ENCODE results near the gene AP4S1.
A peak's percentile ranks its signal among the peaks of the same experiment; 100 is the strongest.
"Not testable (repeated sequence)": the region's sequence is repeated elsewhere in the genome, so short reads cannot be mapped to it uniquely, and the experiment has no call there.

AP4S1 gene, protein sequence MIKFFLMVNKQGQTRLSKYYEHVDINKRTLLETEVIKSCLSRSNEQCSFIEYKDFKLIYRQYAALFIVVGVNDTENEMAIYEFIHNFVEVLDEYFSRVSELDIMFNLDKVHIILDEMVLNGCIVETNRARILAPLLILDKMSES

DNA sequence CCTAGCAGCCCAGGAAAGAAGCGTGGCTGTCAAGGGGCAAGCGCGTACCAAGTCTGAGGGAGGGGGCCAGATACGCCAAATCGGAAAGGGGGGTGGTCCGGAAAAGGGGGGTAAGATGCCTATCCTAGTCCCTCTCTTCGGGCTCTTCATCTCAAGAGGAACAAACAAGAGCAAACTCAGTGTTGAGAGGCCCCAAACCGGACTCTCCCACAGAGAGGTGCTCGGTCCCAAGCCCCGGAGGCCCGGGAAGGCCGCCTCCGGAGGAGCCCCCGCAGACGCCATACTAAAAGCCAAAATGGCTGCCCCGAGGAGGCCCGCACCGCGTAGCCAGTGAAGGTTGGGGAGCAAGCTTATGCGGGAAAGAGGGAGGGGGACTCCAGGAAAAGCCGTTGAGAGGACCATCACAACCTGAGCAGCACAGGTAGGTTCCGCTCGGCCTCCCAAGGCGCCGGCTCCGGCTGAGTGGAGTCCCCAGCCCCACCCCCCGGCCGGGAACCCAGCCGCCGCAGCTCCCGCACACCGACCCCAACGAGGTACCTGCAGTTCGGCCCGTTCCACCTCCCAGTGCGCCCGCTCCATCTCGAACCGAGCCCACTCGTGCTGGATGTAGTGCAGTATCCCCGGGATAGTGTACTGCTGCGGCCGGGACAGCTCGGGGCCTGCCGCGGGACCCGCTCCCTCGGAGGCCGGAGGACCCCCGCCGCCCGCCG, at the start of gene AP4S1:
Gene AP4S1 (plus strand): TSS at position 283 of the 710 bp plus-strand sequence. CDS start 40,548 bp downstream, outside the sequence.
- H3K4me3 ChIP-seq (ENCODE audit: low read length), result peak within 1 kb of the TSS; percentile 94
- TF ChIP-seq ZNF274 (IDR thresholded peaks at IDR 0.05; ENCODE audit: low read depth, low read length), result no peak

DNA sequence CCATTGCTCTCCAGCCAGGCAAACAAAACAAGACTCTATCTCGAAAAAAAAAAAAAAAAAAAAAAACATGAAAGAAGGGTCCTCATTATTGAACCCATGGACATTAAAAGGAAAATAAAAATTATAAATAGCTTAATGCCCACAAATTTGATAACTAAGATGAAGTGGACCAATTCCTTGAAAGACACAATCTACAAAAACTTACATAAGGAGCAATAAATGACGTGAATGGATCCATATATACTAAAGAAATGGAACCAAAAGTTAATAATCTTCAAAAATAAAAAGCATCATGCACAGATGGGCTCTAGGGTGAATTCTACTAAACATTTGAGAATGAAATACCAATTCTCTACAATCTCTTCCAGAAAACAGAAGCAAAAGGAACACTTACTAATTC, 47.7 kb upstream of the AP4S1 start:
- TF ChIP-seq ZNF274 (IDR thresholded peaks at IDR 0.05; ENCODE audit: low read depth, low read length), result no peak
- H3K4me3 ChIP-seq (ENCODE audit: low read length), result no peak overlapping the region

DNA sequence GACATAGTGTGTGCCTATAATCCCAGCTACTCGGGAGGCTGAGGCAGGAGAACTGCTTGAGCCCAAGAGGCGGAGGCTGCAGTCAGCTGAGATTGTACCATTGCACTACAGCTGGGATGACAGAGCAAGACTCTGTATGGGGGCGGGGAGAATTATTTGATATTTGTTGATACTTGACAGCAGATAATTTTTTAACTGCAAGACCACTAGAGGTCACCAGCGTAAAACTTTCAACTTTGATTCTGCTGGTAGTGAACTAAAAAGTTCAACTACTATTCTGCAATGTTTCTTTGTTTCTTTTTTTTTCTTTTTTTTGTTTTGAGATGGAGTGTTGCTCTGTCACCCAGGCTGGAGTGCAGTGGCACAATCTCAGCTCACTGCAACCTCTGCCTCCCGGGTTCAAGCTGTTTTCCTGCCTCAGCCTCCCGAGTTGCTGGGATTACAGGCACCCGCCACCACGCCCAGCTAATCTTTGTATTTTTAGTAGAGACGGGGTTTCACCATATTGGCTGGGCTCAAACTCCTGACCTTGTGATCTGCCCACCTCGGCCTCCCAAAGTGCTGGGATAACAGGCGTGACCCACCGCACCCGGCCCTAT, 45.2 kb upstream of the AP4S1 start:
- H3K4me3 ChIP-seq (ENCODE audit: low read length), result not testable (repeated sequence)

DNA sequence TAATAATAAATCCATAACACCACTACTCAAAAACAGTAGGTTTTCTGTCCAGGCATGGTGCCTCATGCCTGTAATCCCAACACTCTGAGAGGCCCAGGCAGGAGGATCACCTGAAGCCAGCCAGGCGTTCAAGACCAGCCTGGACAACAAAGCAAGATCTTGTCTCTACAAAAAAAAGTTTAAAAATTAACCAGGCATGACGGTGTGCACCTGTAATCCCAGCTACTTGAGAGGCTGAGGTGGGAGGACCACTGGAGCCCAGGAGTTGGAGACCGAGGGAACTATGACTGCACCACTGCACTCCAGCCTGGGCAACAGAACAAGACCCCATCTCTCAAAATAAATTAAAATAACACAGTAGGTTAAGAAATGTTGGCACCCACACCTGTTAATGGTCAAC, 44.5 kb upstream of the AP4S1 start:
- TF ChIP-seq ZNF274 (IDR thresholded peaks at IDR 0.05; ENCODE audit: low read depth, low read length), result no peak
- no peak overlapping the region for H3K4me3 ChIP-seq (ENCODE audit: low read length)

DNA sequence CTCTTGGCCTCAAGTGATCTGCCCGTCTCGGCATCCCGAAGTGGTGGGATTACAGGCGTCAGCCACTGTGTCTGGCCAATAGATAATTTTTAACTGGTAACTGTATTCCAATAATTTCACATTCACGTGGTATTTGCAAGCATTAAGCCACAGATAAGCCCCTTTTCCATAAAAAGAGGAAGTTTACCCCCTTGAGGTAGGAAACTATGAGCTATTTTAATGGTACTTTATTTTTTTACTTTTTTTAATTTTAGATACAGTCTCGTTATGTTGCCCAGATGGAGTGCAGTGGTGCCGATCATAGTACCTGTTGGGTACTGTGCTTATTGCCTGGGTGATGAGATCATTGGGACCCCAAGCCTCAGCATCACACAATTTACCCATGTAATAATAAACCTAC, 42.9 kb upstream of the AP4S1 start:
- no peak overlapping the region for H3K4me3 ChIP-seq (ENCODE audit: low read length)
- TF ChIP-seq ZNF274 (IDR thresholded peaks at IDR 0.05; ENCODE audit: low read depth, low read length), result no peak

DNA sequence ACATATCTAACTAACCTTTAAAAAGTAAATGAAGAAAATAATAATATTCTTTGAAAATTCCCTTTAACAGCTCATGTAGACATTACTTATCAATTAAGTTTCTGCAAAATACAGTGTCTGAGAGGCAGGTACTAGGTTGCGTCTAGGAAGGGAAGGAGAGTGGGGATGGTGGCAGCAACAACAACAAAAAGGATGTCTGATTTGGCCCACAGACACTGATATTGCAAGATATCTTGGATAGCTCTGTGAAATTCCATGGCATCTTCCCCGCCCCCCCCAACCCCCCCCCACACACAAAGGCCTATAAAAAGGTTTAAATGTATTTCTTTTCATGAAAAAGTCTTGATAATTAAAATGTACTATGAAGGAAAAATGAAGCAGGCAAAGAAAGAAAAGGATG, 41.6 kb upstream of the AP4S1 start:
- TF ChIP-seq ZNF274 (IDR thresholded peaks at IDR 0.05; ENCODE audit: low read depth, low read length), result no peak
- no peak overlapping the region for H3K4me3 ChIP-seq (ENCODE audit: low read length)

DNA sequence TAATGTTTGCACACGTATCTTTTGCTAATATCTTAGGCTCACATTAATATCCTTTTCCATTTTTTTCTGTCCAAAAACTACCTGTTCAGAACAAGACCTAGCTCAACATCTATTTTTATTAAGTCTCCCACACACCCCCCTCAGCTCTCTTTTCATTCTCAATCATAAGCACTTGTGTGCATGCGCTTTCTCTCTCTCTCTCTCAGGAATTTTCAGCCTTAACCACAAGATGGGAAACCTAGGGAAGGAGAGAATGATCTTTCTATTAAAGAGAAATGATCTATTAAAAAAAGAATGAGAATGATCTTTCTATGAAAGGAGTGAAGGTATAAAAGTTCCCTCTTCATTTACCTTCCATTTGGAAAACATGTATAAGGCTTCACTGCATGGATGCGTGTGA, 39.7 kb upstream of the AP4S1 start:
- no peak for TF ChIP-seq ZNF274 (IDR thresholded peaks at IDR 0.05; ENCODE audit: low read depth, low read length)
- H3K4me3 ChIP-seq (ENCODE audit: low read length), result no peak overlapping the region

DNA sequence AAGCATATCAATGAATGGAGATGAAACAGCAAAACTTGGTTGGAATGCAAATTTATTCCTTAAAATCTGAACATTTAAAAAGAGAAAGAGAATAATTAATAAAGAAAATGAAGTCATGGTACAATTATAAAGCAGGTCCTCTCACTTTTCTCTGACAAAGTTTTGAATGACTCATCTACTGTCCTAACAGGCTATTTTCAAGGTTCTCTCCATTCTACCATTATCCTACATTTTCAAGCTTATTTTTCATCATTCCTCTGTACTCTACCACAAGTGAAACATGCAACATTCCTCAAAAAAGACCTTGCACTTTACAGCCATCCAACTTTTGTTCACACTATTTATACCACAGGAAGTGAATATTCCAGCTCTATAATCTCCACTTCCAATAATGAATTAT, 36.9 kb upstream of the AP4S1 start:
- no peak for TF ChIP-seq ZNF274 (IDR thresholded peaks at IDR 0.05; ENCODE audit: low read depth, low read length)
- no peak overlapping the region for H3K4me3 ChIP-seq (ENCODE audit: low read length)

DNA sequence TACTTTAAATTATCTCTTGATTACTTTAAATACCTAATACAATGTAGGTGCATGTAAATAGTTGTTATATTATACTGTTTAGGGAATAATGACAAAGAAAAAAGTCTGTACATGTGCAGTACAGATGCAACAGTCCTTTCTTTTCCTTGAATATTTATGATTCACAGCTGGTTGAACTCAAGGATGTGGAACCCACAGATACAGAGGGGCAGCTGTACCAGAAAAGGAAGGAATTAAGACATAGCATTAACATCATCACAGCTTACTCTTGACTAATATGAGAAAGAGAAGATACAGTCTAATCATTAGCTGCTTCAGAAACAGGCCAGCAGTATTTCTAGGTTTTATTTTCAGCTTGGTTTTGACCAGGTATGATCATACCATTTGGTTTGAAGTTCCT, 34.7 kb upstream of the AP4S1 start:
- H3K4me3 ChIP-seq (ENCODE audit: low read length), result no peak overlapping the region
- TF ChIP-seq ZNF274 (IDR thresholded peaks at IDR 0.05; ENCODE audit: low read depth, low read length), result no peak

DNA sequence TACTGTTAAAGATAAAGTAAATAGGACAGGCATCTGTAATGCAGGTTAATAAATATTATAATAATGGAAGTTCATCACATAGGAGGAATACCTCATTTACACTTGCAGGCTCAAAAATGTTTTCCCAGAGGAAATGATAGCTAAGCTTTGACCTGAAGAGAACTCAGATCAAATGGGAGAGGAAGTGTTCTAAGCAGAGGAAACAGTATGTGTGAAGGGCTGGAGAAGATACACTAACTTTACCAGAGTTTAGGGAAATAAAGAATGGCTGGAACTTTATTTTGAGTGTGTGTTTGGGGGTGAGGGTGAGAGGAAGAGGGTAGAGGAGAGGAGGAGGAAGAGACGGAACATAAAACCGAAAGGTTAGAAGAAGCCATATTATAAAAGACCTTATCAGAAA, 34.0 kb upstream of the AP4S1 start:
- no peak for TF ChIP-seq ZNF274 (IDR thresholded peaks at IDR 0.05; ENCODE audit: low read depth, low read length)
- no peak overlapping the region for H3K4me3 ChIP-seq (ENCODE audit: low read length)

DNA sequence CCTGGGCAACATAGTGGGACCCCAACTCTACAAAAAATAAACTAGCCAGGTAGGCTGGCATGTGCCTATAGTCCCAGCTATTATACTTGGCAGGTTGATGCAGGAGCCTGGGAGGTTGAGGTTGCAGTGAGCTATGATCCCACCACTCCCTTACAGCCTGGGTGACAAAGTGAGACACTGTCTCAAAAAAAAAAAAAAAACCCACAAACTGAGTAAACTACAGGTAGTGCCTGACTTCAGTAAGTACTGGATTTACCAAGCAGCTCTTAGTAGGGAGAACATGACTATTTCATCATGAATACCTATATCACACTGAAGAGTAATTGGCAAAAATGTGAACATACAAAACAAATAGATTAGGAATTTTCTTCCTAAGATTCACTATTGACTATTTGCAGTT, 32.4 kb upstream of the AP4S1 start:
- no peak for TF ChIP-seq ZNF274 (IDR thresholded peaks at IDR 0.05; ENCODE audit: low read depth, low read length)
- no peak overlapping the region for H3K4me3 ChIP-seq (ENCODE audit: low read length)

DNA sequence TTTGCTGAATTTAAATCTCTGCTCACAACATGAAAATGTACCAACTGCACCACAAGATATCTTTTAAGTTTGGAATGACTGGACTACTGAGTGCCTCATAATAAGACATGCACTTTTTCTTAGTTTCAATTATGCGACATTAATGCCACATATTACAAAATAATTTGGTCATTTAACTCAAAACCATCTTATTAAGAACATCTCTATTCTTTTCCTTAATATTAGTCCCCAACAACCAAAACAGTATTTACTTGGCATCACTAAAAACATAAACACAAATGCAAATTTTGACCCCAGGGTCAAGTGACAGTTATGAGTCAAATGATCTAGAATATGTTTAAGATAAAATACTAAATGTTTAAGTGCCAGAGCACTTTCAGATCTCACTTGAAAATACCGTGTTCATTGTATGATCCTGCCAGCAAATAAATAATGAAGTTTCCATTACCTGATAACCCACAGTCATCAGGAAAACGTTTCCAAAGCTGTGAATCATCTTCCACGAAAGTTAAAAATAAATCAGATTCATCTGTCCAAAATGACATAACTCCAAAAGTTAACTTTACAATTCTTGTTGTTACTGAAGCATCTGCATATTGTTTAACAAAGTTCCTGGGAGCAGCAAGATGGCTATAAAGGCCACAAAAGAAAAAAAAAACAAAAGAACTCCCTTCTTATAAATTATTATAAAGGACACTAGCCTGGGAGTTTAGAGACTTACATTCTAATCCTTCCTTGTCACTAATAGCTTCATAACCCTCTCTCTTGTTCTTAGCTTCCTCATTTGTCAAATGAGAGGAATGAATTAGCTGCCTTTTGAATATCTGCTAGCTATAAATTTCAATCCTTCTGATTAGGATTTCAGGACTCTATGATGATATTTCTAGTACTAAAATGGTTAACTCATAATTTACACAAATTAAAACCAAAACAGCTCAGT, 30.5 kb upstream of the AP4S1 start:
- H3K4me3 ChIP-seq (ENCODE audit: low read length), result no peak overlapping the region
- TF ChIP-seq ZNF274 (IDR thresholded peaks at IDR 0.05; ENCODE audit: low read depth, low read length), result no peak

DNA sequence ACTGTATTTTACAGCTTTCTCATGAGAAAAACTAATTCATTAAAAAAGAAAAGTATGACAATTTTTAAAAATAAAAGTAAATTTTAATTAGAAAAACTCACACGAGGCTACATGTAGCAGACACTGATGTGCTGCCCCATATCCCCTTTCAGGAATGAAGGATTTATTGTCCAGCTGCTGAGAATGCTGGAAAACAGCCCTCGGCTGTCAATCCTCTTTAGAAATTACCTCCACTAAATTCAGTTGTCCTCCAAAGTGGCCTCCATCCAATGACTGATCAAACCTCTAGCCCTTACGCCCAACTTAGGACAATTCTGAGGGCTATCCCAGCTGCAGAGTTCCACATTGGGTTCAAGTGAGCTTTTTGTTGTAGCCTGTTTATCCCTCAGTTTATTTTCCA, 29.8 kb upstream of the AP4S1 start:
- H3K4me3 ChIP-seq (ENCODE audit: low read length), result no peak overlapping the region
- TF ChIP-seq ZNF274 (IDR thresholded peaks at IDR 0.05; ENCODE audit: low read depth, low read length), result no peak

DNA sequence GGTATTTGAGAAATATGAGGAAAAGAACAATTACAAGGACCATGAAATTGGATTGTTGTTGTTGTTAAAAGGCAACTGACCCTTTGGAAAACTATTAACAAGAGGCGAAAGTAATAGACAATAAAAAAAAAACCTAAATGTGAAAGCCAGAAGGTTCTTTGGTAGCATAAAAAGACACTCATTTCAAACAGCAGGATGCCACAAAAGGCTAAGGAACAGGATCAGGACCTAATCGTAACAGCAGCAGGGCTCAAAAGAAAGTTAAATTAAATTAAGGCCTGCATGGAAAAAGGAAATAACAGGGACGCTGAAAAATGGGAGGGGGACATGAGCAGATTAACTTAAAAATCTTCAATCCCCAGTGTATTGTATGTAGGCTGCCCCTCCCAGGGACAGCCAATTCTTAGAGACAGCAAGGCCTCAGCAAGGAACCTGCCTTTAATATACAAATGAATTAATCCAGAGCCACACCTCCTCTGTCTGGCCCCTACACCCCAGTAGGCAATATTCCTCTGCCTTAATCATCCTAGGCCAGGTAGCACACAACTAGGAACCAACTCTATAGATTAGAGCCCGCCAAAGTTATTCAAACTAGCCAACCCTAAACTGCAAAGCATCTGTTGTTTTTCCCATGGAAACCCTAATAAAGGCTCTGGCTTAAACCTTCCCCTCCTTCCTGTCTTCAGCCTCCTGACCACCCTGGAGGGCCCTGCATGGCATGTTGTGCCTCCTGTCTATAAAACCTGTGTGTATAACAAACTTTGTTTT, 28.4 kb upstream of the AP4S1 start:
- no peak for TF ChIP-seq ZNF274 (IDR thresholded peaks at IDR 0.05; ENCODE audit: low read depth, low read length)
- H3K4me3 ChIP-seq (ENCODE audit: low read length), result no peak overlapping the region

Measured in GM08714 (cell line).